HG03521 (cell line): ENCODE data around the gene KCTD5.
"Not testable (repeated sequence)": the region's sequence is repeated elsewhere in the genome, so short reads cannot be mapped to it uniquely, and the experiment has no call there.

Experiments used
- ATAC-seq: cut with Tn5 transposase; IDR thresholded peaks from one replicate; pipeline ENCODE4 v1.9.1; 2021; ENCODE audit warnings: mild to moderate bottlenecking, moderate library complexity; ENCODE audit not compliant: unreplicated experiment

Gene KCTD5

DNA sequence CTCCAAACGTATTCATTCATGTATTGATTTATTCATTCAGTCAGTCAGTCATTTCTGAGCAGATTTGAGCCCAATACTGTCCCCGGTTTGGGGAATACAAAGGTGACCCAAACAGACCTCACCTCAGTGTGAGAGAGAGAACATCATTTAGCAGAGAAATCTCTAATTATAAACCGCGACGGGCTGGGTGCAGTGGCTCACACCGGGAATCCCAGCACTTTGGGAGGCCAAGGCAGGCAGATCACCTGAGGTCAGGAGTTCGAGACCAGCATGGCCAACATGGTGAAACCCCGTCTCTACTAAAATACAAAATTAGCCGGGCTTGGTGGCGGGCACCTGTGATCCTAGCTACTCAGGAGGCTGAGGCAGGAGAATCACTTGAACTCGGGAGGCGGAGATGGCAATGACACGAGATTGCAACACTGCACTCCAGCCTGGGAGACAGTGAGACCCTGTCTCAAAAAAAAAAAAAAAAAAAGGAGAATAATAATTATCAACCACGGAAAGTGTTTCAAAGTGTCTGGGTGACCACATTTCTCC is 39.4 kb downstream of the KCTD5 start:
- ATAC-seq = not testable (repeated sequence)

DNA sequence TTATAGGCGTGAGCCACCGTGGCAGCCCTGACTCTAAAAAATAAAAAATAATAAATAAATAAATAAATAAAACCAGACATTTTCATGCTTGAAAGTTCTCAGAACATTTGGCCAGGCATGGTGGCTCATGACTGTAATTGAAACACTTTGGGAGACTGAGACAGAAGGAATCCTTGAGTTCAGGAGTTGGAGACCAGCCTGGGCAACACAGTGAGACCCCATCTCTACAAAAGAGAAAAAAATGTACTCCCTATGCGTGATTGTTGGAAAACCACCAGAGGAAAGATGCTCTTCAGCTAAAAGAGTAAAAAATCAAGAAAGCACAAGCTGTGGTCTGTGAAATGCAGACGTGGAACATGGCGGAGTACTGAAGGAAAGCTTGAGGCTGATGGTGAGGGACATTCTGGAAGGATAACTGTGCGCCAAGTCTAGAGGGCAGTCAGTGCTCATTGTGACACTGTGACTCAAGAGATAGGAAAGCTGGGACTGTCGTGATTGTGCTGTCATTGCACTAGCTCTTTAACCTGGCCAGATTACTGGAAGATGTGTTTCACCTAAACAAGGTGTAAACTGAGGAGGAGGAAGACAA is 41.9 kb downstream of the KCTD5 start:
- ATAC-seq = no peak

DNA sequence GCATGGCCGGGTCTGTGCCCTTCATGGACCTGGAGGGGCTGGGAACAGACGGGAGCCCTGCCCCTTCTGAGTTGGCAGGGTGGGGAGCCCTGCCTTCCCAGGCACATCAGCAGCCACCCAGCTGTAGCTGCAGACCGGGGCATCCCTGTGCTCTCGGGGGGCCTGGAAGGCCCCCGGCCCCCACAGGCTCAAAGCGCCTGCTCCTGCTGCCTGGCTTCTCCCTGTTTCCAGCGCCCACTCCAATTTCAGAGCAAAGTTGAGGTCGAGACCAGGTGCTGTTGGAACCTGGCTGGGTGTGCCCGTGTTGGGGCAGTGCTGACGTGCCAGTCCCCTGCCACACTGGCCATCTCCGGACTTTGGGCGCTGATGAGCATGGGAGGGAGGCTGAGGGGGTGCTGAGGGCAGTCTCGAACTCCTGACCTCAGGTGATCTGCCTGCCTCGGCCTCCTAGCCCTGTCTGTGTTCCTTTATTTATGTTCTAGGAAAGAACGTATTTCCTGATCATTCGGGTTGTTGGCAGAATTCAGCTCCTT is 42.6 kb downstream of the KCTD5 start:
- ATAC-seq = no peak

DNA sequence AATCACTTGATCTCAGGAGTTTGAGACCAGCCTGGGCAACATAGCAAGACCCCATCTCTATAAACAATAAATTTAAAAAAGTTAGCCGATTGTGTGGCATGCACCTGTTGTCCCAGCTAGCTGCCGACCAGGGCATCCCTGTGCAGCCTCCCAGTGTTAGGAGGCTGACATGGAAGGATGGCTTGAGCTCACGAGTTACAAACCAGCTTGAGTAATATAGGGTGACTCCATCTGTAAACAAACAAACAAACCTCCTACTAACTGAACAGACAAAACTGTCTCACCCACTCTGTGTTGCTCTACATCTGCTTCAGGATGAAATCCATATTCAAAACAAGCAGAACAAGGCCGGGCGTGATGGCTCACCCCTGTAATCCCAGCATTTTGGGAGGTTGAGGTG is 44.6 kb downstream of the KCTD5 start:
- no peak for ATAC-seq

DNA sequence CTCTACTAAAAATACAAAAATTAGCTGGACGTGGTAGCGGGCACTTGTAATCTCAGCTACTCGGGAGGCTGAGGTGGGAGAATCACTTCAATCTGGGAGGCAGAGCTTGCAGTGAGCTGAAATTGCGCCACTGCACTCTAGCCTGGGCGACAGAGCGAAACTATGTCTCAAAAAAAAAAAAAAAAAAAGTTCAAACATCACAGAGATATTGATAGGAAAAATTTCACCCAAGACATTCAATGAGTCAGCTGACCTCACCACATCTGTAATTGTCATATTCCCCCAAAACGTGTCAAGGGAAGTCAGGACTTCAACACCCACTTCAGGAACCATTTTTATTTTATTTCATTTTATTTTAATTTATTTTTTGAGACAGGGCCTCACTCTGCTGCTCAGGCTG is 45.7 kb downstream of the KCTD5 start:
- no peak for ATAC-seq

DNA sequence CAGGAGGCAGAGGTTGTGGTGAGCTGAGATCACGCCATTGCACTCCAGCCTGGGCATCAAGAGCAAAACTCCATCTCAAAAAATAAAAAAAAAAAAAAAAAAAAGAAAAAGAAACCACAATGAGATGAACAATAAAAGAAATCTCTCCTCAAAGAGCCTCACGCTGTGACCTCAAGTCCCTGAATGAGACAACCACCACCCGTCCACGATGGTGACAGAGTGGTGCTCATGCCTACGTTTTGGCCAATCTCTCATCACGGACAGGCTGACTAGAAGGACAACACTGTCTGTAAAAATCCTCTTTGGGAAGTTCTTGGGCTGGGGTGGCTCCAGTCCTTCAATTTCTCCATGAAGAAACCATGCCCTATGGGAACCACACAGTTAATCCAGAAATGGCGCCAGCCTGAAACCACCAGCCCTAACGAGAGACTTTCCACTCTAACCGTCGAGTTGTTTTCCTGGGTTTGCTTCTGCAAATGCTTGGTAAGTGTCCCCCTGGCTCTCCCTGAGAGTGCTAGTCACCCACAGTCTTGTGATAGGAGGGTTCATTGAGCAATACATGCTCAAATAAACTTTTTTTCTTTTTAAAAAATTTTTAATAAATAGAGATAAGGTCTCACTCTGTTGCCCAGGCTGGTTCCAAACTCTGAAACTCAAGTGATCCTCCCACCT is 52.7 kb downstream of the KCTD5 start:
- ATAC-seq = no peak

DNA sequence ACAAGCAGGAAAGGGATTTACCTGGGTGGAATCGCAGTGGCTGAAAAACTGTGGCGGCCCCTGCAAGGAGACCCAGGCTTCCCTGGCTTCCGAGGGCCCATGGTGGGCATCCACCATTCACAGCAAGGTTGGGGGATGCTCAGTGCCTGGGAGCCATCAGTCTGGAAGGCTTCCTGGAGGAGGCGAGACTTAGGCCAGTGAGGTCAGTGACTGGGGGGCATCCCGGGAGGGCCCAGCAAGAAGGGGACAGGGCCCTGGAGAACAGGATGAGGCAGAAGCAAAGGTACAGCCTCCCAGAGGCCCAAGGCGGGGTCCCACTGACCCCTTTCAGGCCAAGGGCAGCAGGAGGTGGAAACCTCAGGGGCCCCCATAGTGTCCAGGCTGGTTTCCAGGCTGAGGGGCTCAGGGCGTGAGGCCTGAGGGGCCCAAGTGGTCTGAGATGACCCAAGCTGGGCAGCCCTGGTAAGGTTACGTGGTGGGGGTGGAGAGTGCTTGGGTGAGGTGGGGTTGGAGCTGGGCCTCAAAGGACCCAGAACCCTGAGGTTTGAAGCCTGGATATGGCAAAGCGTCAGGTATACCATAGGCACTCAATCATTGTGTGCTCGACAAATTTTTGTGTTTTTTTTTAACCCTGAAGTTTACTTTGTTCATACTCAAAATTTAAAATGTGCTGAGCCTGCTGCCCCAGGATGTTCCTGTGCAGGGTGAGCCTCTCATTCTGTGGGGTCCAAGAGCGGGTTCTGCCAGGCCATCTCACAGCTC is 54.3 kb downstream of the KCTD5 start:
- ATAC-seq = no peak

DNA sequence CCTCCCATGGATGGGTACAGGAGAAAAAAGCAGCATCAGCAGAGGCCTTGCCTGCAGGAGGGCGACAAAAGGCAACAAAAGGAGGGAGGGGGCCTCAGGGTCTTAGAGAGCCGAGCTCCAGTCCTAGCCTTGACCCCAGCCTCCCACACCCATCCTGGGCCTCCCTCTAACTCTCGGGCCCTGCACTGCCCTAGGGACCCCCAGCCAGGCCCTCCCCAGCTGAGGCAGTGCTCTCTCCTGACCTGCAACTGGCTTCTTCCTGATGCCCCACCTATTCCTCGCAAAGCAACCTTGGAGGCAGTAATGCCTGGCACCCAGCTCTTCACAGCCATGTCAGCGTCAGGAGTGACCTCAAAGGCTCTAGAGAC is 54.9 kb downstream of the KCTD5 start:
- no peak for ATAC-seq

DNA sequence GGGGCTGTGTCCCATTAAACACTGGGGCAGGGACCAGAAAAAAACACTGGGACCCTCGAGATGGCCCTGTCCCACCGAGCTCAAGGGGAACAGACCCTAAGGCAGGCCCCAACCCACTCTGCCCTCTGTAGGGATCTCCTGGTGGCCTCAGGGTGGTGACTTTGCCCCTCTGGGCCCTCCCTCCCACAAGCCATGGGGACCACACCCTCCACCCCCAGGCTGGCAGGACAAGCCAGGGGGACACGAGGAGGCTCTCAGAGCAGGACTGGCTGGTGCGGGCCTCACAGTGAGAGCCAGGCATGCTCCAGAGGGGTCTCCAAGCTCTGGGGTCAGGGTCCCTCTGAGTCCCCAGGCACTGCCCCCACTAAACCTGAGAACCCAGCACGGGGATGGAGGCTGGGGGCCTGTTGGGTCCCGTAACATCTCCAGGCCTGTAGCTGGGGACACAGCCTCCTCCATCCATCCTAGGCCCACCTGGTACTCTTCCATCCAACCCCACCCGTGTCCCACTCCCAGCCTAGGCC is 55.6 kb downstream of the KCTD5 start:
- no peak for ATAC-seq

DNA sequence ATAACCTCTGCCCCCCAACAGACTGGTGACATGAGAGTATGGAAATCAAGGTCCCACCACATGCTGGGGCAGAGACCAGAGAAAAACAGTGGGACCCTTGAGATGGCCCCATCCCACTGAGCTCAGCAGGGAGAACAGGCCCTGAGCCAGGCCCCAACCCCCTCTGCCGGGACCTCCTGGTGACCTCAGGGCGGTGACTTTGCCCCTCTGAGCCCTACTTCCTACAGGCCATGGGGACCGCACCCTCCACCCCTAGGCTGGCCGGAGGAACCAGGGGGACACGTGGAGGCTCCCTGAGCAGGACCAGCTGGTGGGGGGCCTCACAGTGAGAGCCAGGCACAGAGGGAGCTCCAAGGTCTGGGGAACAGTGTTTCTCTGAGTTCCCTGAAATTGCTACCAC is 56.3 kb downstream of the KCTD5 start:
- ATAC-seq = no peak

DNA sequence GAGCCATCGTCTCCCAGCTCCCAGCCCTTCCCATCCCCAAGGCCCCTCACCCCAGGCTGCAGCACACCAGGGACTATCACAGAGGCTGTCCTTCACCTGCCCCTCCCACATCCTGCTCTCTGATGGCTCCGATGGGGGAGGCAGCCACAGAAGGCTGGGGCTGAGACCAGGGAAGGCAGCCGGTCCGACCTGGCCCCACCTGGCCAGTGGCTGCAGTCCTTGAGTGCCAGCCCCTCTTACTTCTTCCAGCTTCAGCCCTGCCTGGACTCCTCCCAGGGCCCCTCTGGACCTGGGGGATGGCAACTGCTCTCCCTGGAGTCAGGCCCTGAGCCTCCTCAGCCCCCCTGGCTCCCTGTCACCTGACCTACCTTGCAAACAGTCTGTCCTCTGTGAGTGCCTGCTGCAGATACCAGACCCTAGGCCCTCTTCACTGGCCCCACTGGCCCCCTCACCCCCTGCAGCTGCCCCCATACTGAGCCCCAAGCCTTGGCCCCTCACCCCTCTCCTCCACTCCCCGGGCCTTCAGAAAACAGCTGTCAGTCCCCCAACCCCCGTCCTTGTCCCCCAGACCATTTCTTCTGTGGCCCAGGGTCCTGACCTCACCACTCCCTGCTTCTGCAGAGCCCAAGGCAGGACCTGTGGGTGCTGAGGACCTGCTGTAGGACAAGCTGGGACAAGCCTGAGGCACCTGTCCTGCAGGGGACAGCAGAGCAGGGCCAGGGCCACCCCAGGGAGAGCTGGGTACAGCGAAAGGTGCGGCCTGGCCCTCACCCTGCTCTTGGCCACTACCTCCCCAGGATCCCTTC is 57.5 kb downstream of the KCTD5 start:
- no peak for ATAC-seq

DNA sequence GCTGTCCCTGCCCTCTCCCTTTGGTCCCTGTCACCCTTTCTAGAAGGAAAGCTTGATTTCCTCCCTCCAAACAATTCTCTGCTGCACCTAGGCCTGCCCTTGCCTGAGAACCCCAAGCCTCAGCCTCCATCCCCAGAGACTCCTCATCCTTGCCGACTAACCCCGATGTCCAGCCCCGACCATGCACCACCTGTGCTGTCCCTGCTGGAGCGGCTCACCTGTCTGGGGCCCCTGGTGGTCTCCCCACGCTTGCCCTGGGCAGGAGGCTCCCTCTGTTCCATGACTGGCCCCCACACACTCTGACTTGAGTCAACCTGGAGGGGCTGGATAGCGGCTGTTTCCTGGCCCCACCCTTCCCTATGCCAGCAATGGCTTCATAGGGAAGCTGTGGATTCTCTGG is 58.2 kb downstream of the KCTD5 start:
- ATAC-seq = no peak

DNA sequence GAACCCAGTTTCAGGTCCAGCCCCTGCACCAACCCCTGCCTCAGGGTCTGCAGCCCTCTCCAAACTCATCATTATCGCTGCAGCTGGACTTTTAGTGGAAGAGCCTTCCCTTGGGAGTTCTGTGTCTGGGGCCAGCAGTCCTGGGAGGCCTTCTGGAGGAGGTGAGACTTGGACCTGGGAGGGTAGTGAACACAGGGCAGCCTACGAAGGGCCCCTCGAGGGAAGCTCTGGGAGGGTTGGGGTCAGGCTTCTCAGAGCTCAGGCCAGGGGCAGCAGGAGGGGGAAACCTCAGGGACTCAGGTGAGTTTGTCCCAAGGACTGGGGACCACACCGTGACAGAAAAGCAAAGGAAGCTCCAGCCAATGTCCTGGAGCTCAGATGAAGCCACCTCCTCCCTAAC is 58.8 kb downstream of the KCTD5 start:
- ATAC-seq = no peak

DNA sequence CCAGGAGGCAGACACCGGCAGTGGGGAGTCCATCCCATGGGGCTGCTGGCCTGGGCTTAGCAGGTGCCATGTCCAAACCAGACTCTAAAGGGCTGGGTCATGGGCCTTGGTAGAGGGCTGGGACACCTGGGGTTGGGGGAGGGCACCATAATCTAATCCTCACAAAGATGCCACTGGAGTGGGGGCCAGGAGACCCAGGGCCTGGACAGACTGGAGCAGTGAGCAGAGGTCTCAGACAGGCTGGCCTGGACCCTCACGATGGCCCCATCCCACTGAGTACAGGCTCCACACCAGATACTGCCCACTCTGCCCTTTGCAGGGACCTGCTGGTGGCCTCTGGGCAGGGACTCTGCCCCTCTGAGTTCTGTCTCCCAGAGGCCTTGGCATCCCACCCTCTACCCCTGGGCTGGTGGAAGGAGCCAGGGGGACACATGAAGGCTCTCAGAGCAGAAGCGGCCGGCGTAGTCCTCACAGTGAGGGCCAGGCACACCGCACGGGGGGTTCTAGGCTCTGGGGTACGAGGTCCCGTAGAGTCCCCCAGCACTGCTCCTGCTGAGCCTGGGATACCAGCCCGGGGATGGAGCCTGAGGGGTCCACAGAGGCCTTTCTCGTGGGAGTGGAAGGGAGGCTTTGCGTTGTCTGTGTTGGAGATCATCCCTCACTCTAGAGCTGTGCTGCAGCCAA is 60.1 kb downstream of the KCTD5 start:
- no peak for ATAC-seq

DNA sequence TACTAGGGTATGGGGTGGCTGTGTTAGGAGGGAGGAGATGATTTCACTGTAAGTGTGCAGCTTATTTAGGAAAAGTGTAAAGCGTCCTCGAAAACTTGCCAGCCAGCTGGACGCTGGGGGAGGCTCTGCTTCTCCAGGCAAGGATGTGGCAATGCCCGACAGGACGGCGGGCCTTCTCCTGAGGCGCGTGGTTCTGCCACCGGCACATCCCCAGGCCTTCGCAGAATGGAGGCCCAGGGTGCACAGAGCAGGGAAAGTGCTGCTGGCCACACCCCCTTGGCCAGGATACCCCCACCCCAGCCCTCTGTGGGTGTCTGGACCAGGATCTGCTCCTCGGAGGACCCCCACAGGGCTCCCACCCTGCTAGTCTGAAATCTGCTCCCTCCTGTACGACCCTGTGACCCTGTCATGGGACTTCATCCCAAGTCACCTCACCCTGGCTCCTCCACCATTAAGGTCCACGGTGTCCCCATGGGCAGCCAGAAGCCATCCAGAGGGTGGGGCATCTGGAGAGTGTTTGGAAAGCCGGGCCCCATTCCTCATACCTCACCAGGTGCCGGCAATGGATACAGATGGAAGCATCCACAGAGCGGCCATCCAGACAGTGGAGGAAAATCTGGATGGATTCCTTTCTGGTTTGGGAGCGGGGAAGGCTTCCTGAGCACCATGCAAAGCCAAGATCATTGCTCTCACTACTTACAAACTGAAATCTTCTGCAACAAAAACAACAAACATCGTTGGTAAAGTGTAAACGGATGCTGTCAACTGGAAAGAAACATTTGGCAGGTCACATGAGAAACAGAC is 60.9 kb downstream of the KCTD5 start:
- no peak for ATAC-seq

DNA sequence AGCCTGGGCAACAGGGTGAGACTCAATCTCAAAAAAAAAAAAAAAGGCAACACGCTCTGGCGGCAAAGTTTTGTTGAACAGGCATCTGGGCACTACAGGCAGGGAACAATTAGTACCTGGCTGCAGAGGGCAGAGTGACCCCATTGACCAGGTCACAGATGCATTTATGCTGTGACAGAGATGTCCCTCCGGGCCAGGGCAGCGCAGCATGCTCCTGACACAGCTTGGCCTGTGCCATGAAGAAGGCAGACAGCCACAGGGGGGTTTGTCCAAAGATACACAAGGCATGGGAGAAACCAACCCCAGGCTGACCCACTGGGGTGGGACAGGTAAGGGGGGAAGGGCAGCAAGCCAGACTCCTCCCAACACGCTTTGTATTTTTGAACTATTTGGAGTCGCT is 62.4 kb downstream of the KCTD5 start:
- ATAC-seq = no peak

DNA sequence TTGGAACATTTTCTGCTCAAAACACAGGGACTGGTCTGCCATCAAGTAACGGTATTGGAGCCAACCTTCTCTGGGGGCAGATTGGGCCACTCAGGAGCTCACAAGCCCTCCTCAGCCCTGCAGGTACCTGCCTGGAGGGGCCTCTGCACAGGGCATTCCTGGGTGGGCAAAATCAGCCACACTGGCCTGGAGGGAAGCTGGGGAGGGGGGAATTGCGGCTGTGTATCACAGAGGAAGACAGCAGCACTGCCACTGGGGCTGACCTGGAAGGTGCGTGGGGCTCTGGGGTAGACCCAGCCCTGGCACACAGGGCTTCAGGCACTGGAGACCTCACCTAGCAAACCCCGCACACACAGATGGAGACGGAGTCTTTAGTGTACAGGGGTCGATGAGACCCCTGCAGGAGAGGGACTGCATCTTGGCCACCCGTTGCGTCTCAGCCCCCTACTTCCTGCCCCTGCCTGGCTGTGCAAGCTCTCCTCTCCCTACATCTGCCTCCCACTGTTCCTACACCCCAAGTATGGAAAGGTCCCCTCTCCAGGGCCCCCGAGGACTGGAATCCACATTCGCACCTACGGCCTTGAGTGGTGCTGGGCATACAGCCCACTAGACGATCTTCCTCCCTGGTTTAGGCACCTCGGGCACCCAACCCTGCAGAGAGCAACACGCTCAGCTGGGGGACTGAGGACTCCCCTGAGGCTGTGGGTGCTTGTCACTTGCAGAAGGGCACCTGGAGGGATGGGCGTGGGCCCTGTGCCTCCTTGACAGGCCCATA is 63.0 kb downstream of the KCTD5 start:
- ATAC-seq = no peak

DNA sequence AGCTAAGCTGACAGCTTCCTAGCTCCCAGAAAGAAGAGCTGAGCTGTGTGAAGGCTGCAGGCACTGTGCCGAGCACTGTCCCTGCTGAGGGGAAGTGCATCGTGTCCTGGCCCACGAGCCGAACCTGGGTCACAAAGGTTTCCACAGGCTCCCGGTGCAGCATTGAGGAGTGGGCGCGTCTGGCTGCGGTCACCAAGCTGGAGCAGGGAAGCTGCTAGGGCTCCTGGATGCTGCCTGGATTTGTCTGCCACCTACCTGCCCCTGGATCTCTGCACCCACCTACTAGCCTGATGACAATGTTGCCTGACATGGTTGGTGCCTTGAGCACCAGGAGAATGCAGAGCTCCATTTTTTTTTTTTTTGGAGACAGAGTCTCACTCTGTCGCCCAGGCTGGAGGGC is 63.6 kb downstream of the KCTD5 start:
- ATAC-seq = no peak
